Parathyroid adenoma (tissue), 2 donors: Measurements from ENCODE around the gene CDH4.

Experiments used
- H2AFZ ChIP-seq: fragments of 300-600 bp; sonication (generic); one replicate; pipeline ENCODE4 v1.7.0; 2017; ENCODE audit warnings: antibody characterized with exemption, mild to moderate bottlenecking
- H3K27ac ChIP-seq: fragments of 300-600 bp; sonication (generic); one replicate; pipeline ENCODE4 v1.7.0; 2017
- H3K27me3 ChIP-seq: fragments of 300-600 bp; sonication (generic); one replicate; pipeline ENCODE4 v1.7.0; 2017; ENCODE audit warnings: low read length; ENCODE audit not compliant: control insufficient read depth, insufficient read depth
- H3K36me3 ChIP-seq: fragments of 300-600 bp; sonication (generic); one replicate; pipeline ENCODE4 v1.7.0; 2017; ENCODE audit warnings: low read length; ENCODE audit not compliant: control insufficient read depth, insufficient read depth
- H3K4me1 ChIP-seq: fragments of 300-600 bp; sonication (generic); one replicate; pipeline ENCODE4 v1.7.0; 2017; ENCODE audit warnings: control low read depth
- H3K4me2 ChIP-seq: fragments of 300-600 bp; sonication (generic); one replicate; pipeline ENCODE4 v1.7.0; 2017; ENCODE audit warnings: low read length
- H3K4me3 ChIP-seq: fragments of 300-600 bp; sonication (generic); one replicate; pipeline ENCODE4 v1.7.0; 2017; ENCODE audit warnings: low read depth, low read length
- H3K79me2 ChIP-seq: fragments of 300-600 bp; sonication (generic); one replicate; pipeline ENCODE4 v1.7.0; 2017; ENCODE audit warnings: control low read depth
- H3K9ac ChIP-seq: fragments of 300-600 bp; sonication (generic); one replicate; pipeline ENCODE4 v1.7.0; 2017; ENCODE audit warnings: mild to moderate bottlenecking
- H3K9me3 ChIP-seq: fragments of 300-600 bp; sonication (generic); one replicate; pipeline ENCODE4 v1.7.0; 2017; ENCODE audit warnings: low read length; ENCODE audit not compliant: control insufficient read depth
- TF ChIP-seq, protein P1 (sequence below): fragments of 300-600 bp; sonication (generic); IDR thresholded peaks from one replicate; pipeline ENCODE4 v1.7.0; 2017; ENCODE audit warnings: antibody characterized with exemption, mild to moderate bottlenecking
- donor health status: primary hyperparathyroidism.

CDH4 gene

DNA sequence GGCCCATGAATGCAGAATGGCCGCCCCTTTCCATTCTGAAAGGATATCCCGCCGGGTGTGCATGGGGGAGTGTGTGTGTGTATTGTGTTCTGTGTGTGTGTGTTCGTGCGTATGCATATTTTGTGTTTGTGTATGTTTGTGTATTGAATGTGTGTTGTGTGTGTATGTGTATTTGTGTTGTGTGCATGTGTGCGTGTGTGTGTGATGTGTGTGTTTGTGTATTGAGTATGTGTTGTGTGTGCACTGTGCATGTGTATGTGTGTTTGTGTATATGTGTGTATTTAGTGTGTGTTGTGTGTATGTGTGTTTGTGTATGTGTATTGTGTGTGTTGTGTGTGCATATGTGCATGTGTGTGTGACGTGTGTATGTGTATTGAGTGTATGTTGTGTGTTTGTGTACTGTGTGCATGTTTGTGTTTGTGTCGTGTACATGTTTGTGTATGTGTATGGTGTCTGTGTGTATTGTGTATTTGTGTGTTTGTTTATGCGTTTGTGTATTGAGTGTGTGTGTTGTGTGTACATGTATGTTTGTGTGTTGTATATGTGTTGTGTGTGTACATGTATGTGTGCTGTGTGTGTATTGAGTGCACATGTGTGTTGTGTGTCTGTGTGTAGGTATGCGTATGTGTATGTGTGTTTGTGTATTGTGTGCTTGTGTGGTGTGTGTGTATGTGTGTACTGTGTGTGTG is 587.3 kb downstream of the CDH4 start:
- Histone ChIP-seq H2AFZ (no peak overlapping the region), H3K4me1 (no peaks in the 10 kb centered on the region), H3K9me3 (no peaks in the 10 kb centered on the region), H3K36me3 (no peaks in the 10 kb centered on the region), H3K4me2 (no peak overlapping the region), H3K9ac (no peak overlapping the region), H3K27me3 (no peaks in the 10 kb centered on the region), H3K27ac (no peak overlapping the region), H3K4me3 (no peak overlapping the region), H3K79me2 (no peaks in the 10 kb centered on the region)
- TF ChIP-seq, protein P1, sequence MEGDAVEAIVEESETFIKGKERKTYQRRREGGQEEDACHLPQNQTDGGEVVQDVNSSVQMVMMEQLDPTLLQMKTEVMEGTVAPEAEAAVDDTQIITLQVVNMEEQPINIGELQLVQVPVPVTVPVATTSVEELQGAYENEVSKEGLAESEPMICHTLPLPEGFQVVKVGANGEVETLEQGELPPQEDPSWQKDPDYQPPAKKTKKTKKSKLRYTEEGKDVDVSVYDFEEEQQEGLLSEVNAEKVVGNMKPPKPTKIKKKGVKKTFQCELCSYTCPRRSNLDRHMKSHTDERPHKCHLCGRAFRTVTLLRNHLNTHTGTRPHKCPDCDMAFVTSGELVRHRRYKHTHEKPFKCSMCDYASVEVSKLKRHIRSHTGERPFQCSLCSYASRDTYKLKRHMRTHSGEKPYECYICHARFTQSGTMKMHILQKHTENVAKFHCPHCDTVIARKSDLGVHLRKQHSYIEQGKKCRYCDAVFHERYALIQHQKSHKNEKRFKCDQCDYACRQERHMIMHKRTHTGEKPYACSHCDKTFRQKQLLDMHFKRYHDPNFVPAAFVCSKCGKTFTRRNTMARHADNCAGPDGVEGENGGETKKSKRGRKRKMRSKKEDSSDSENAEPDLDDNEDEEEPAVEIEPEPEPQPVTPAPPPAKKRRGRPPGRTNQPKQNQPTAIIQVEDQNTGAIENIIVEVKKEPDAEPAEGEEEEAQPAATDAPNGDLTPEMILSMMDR, result no peak

DNA sequence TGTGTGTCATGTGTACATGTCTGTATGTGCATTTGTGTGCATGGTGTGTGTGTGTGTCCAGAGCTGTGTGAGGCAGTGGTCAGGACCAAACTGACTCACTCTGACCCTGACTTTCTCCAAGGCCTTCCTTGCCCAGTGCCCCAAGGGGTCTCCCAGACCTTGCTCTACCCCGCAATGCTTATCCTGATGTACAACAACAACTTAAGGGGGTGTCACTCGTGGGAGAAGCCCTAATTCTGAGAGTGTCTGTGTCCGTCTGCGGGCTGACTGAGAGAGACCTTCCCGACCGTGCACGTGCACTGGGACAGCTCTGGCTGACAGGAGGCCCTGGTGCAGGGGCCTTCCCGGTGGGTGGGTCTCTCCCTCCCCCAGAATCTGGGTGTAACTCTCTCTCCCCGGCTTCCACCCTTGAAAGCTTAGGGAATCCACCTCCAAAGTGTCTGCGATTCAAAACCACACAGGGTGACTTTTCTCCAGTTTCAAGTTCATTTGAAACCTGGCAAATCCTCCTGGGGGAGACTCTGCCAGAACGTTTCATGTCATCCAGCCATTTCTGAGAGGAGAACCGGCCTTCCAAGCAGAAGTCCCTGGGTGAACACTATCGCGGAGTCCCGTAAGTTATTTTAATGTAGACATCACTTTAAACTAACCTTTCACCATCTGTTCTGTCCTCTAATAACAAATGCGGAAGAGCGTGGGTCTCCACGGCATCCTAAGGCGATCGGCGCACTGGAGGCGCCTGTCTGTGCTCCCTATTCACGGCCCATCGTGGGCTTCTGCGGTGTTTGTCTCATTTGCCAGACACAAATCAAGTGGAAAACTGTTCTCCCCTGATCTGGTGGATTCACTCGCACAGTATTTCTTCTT is 588.1 kb downstream of the CDH4 start:
- TF ChIP-seq, protein P1, result no peak
- Histone ChIP-seq H3K27ac (no peak overlapping the region), H3K4me1 (no peaks in the 10 kb centered on the region), H3K79me2 (no peaks in the 10 kb centered on the region), H3K36me3 (no peaks in the 10 kb centered on the region), H3K4me2 (no peak overlapping the region), H3K27me3 (no peaks in the 10 kb centered on the region), H3K9me3 (no peaks in the 10 kb centered on the region), H3K4me3 (no peak overlapping the region), H2AFZ (no peak overlapping the region), H3K9ac (no peak overlapping the region)

DNA sequence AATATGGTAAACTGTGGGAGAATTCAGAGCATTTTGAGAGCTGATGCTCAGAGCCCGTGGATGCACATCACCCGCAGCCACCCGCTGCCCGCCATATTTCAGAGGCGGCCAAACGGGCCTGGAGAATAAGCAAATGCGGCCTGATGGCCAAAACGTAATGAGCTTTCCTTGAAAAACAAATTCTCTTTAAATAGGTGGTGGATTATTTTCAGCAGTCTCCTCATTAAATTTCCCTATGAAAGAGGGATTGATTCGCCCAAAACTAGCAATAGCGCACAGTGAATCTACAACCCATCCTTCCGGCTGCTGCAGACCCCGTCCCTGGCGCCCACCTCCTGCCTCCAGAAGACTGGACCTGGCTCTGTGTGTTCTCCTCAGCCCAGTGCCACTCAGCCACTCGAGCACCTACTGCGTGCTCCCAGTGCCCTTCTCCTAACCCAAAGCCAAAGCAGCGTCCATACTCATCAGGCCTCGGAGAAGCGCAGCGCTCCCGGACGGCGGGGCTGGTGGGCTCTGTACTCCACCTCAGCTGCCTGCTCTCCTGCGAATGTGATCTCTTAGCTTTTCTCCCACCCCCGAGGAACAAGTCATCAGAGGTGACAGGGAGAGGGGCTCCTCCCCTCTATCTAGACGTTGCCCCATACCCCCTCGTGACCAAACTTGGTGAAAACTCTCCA is 588.9 kb downstream of the CDH4 start:
- Histone ChIP-seq H3K9ac (no peak overlapping the region), H3K36me3 (no peaks in the 10 kb centered on the region), H2AFZ (no peak overlapping the region), H3K4me2 (no peak overlapping the region), H3K4me3 (no peak overlapping the region), H3K79me2 (no peaks in the 10 kb centered on the region), H3K4me1 (no peaks in the 10 kb centered on the region), H3K27me3 (no peaks in the 10 kb centered on the region), H3K9me3 (no peaks in the 10 kb centered on the region), H3K27ac (no peak overlapping the region)
- TF ChIP-seq, protein P1, result no peak

DNA sequence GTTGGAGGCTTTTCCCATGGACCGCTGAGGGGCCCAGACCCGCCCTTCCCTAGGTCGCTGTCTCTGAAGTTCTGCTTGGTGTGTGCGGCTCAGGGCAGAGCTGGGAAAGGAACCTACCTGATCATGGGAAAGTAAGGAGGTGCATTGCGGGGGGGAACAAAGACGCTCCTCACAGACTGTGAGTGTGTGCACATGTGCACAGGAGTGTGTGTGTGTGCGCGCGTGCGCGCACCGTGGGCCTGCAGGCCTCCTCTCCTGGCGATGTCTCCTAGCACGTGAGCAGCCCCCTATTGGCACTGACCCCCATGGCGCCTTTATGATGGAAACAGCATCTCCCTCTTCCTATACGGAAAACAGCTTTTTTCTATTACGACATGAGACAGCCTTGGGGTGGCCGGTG is 589.5 kb downstream of the CDH4 start:
- H3K4me3 ChIP-seq, result no peak overlapping the region
- no peak overlapping the region for H3K9ac ChIP-seq
- H3K27ac ChIP-seq, result no peak overlapping the region
- TF ChIP-seq, protein P1, result no peak
- H3K27me3 ChIP-seq, result no peaks in the 10 kb centered on the region
- H3K4me1 ChIP-seq, result no peaks in the 10 kb centered on the region
- H3K79me2 ChIP-seq, result no peaks in the 10 kb centered on the region
- no peaks in the 10 kb centered on the region for H3K9me3 ChIP-seq
- no peak overlapping the region for H3K4me2 ChIP-seq
- no peaks in the 10 kb centered on the region for H3K36me3 ChIP-seq
- no peak overlapping the region for H2AFZ ChIP-seq
